K562 (cell line): Measurements from ENCODE around the gene VSNL1. TPM values are rescaled to one million over a fixed set of nuclear protein-coding genes. Genes with fewer than 3 reads are reported as not detected.

Experiments used
- ARNT ChIP-seq, 2 experiments: fragments of 450-650 bp; IDR thresholded peaks; 2 replicates each; pipeline ENCODE4 v1.6.1; 2016; ENCODE audit warnings: mild to moderate bottlenecking in 1 of 2
- CBX8 ChIP-seq: fragments of 200-600 bp; sonication (generic); IDR thresholded peaks from 2 replicates; pipeline ENCODE4 v1.6.1; 2012; ENCODE audit warnings: borderline replicate concordance, mixed run types, low read depth, mild to moderate bottlenecking, moderate library complexity, mixed read lengths, low read length, control low read depth, inconsistent platforms; ENCODE audit not compliant: poor library complexity, severe bottlenecking; ENCODE audit errors: extremely low read depth
- HMGN3 ChIP-seq: IDR thresholded peaks from 2 replicates; pipeline ENCODE4 v1.6.1; 2011; ENCODE audit warnings: borderline replicate concordance, low read depth, mild to moderate bottlenecking, mixed read lengths, low read length; ENCODE audit not compliant: insufficient read length; ENCODE audit errors: extremely low read depth
- HNRNPLL ChIP-seq: fragments of 200-400 bp; formaldehyde crosslinking; IDR thresholded peaks from 2 replicates; pipeline ENCODE4 v1.6.1; 2017; ENCODE audit warnings: low read length, low read depth, mild to moderate bottlenecking; ENCODE audit not compliant: poor library complexity, severe bottlenecking
- LEF1 ChIP-seq: fragments of 450-650 bp; IDR thresholded peaks from 2 replicates; pipeline ENCODE4 v1.6.1; 2016; ENCODE audit warnings: mild to moderate bottlenecking
- MAFG ChIP-seq: fragments of 450-650 bp; conservative IDR thresholded peaks from 2 replicates; pipeline ENCODE4 v1.6.1; 2016; ENCODE audit warnings: missing genetic modification characterization, missing compliant biosample characterization
- NEUROD1 ChIP-seq: fragments of 150-350 bp; IDR thresholded peaks from 2 replicates; pipeline ENCODE4 v1.6.1; 2014; ENCODE audit warnings: borderline replicate concordance, low read length, low read depth; ENCODE audit not compliant: partially characterized antibody
- PHB2 ChIP-seq: fragments of 450-650 bp; IDR thresholded peaks from 2 replicates; pipeline ENCODE4 v1.6.1; 2017; ENCODE audit warnings: low read depth
- TFAM ChIP-seq: fragments of 250-450 bp; sonication (Bioruptor Pico); conservative IDR thresholded peaks from 2 replicates; pipeline ENCODE4 v1.5.0; 2021; ENCODE audit warnings: mild to moderate bottlenecking, moderate library complexity
- XRCC3 ChIP-seq: fragments of 450-650 bp; IDR thresholded peaks from 2 replicates; pipeline ENCODE4 v1.6.1; 2017; ENCODE audit warnings: mild to moderate bottlenecking, moderate library complexity
- ZNF764 ChIP-seq: fragments of 250-450 bp; sonication (Bioruptor Pico); IDR thresholded peaks from 2 replicates; pipeline ENCODE4 v1.4.0; 2020; ENCODE audit warnings: low read depth, mild to moderate bottlenecking, moderate library complexity
- polyA plus RNA-seq, 8 experiments: library from polyadenylated mRNA; depleted of rRNA in 4 of 8; stranded (reverse) in 5 of 8; unstranded in 3 of 8; fragments of >200 nt; fragmentation: Nextera tagmentation in 2 of 8; fragmentation: Illumina TruSeq in 1 of 8; extraction: Ambion mirVana in 2 of 8; extraction: Trizol in 1 of 8; gene quantifications; 2 replicates each; pipeline versions ENCODE4 v1.2.1 to v1.2.3, GENCODE V29; 2011 to 2014; ENCODE audit warnings: inconsistent platforms in 1 of 8, missing spikeins in 1 of 8
- total RNA-seq, 7 experiments: library from RNA; depleted of rRNA in 6 of 7; stranded (reverse); fragments of >200 nt in 6 of 7; fragmentation: Illumina TruSeq in 2 of 7; extraction: Trizol in 2 of 7; gene quantifications; 2 replicates each; pipeline versions ENCODE4 v1.2.1 to v1.2.3, GENCODE V29; 2011 to 2021; ENCODE audit warnings: low replicate concordance in 1 of 7
- TF ChIP-seq, protein P1 (sequence below): sonication (generic); formaldehyde crosslinking; IDR thresholded peaks from 2 replicates; pipeline ENCODE4 v1.8.0; 2023; ENCODE audit warnings: mild to moderate bottlenecking, missing genetic modification reagents
- TF ChIP-seq, protein P2 (sequence below): fragments of 250-450 bp; sonication (Bioruptor Pico); IDR thresholded peaks from 2 replicates; pipeline ENCODE4 v1.5.0; 2021
- TF ChIP-seq, protein P3 (sequence below): fragments of 450-650 bp; IDR thresholded peaks from 2 replicates; pipeline ENCODE4 v1.6.1; 2017; ENCODE audit warnings: mild to moderate bottlenecking, moderate library complexity
- TF ChIP-seq, protein P4 (sequence below), 3 experiments: fragments of 200-800 bp in 1 of 3; sonication (Bioruptor generic) in 1 of 3; sonication (generic) in 1 of 3; formaldehyde crosslinking in 1 of 3; IDR thresholded peaks; 2 replicates each; pipeline versions ENCODE4 v1.6.1 to v1.8.0; 2016 to 2022; ENCODE audit warnings: mild to moderate bottlenecking in 2 of 3, missing compliant biosample characterization in 2 of 3, missing genetic modification characterization in 2 of 3, missing genetic modification reagents in 1 of 3
- TF ChIP-seq, protein P5 (sequence below): fragments of 200-800 bp; sonication (Bioruptor generic); IDR thresholded peaks from 2 replicates; pipeline ENCODE4 v1.6.1; 2017; ENCODE audit warnings: missing genetic modification characterization, missing compliant biosample characterization
- TF ChIP-seq, protein P6 (sequence below): sonication (generic); formaldehyde crosslinking; IDR thresholded peaks from 2 replicates; pipeline ENCODE4 v1.8.0; 2022; ENCODE audit warnings: mild to moderate bottlenecking, missing genetic modification reagents

The VSNL1 gene
- total and polyA plus RNA-seq, 9 of the 15 experiments (the other 6 are each of a cell fraction or from before 2014, with no cell fraction given), result 0.20 TPM; not detected in 8

DNA sequence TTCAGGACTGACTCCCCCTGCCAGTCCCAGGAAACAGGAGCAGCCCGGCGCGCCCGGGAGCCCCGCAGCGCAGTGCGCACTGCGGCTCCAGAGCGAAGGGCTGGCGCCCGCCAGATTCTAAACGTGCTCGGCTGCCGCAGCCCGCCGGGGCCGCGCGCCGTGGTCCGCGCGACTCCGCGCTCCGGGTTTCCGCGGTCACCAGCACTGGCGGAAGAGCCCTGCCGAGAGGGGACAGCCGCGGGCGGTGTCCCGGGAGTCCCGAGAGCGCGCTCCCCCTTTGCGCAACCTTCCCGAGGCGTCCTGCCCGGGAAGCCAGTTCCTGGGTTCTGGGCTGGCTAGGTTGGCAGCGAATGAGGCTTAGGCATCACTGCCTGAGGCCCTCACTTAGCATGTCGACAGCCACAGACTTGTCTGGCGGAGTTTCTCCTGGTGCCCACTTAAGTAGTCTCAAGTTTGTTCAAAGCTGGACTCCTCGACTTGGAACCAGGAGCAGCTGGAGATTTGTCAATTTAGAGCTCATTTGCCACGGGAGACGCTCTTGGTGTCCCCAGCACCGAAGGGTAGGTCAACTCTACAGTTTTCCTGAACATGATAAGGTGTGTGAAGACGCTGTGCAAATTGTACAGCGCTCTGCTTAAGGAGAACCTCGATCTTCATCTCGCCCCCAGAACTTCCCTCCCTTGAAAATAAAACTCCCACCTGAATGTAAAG lies 1.5 kb upstream of the VSNL1 start (continued):
- TF ChIP-seq, protein P1, sequence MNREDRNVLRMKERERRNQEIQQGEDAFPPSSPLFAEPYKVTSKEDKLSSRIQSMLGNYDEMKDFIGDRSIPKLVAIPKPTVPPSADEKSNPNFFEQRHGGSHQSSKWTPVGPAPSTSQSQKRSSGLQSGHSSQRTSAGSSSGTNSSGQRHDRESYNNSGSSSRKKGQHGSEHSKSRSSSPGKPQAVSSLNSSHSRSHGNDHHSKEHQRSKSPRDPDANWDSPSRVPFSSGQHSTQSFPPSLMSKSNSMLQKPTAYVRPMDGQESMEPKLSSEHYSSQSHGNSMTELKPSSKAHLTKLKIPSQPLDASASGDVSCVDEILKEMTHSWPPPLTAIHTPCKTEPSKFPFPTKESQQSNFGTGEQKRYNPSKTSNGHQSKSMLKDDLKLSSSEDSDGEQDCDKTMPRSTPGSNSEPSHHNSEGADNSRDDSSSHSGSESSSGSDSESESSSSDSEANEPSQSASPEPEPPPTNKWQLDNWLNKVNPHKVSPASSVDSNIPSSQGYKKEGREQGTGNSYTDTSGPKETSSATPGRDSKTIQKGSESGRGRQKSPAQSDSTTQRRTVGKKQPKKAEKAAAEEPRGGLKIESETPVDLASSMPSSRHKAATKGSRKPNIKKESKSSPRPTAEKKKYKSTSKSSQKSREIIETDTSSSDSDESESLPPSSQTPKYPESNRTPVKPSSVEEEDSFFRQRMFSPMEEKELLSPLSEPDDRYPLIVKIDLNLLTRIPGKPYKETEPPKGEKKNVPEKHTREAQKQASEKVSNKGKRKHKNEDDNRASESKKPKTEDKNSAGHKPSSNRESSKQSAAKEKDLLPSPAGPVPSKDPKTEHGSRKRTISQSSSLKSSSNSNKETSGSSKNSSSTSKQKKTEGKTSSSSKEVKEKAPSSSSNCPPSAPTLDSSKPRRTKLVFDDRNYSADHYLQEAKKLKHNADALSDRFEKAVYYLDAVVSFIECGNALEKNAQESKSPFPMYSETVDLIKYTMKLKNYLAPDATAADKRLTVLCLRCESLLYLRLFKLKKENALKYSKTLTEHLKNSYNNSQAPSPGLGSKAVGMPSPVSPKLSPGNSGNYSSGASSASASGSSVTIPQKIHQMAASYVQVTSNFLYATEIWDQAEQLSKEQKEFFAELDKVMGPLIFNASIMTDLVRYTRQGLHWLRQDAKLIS (CRISPR knock-in tag), result no peak
- no peak for TF ChIP-seq HNRNPLL
- peak; percentile 40 for TF ChIP-seq NEUROD1
- no peak for TF ChIP-seq MAFG (tag)
- TF ChIP-seq HMGN3, result no peak
- TF ChIP-seq XRCC3, result no peak
- TF ChIP-seq, protein P2, sequence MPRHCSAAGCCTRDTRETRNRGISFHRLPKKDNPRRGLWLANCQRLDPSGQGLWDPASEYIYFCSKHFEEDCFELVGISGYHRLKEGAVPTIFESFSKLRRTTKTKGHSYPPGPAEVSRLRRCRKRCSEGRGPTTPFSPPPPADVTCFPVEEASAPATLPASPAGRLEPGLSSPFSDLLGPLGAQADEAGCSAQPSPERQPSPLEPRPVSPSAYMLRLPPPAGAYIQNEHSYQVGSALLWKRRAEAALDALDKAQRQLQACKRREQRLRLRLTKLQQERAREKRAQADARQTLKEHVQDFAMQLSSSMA (CRISPR knock-in tag), result no peak
- TF ChIP-seq ARNT (IDR thresholded peaks at IDR 0.05), result no peak
- TF ChIP-seq CBX8, result no peak
- TF ChIP-seq, protein P3, sequence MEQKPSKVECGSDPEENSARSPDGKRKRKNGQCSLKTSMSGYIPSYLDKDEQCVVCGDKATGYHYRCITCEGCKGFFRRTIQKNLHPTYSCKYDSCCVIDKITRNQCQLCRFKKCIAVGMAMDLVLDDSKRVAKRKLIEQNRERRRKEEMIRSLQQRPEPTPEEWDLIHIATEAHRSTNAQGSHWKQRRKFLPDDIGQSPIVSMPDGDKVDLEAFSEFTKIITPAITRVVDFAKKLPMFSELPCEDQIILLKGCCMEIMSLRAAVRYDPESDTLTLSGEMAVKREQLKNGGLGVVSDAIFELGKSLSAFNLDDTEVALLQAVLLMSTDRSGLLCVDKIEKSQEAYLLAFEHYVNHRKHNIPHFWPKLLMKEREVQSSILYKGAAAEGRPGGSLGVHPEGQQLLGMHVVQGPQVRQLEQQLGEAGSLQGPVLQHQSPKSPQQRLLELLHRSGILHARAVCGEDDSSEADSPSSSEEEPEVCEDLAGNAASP, result no peak
- TF ChIP-seq TFAM (CRISPR knock-in tag), result no peak
- no peak for TF ChIP-seq LEF1
- TF ChIP-seq, protein P4, sequence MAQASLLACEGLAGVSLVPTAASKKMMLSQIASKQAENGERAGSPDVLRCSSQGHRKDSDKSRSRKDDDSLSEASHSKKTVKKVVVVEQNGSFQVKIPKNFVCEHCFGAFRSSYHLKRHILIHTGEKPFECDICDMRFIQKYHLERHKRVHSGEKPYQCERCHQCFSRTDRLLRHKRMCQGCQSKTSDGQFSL (CRISPR knock-in tag; IDR thresholded peaks at IDR 0.05), result no peak
- TF ChIP-seq, protein P4 (tag; IDR thresholded peaks at IDR 0.05), result no peak
- TF ChIP-seq, protein P5, sequence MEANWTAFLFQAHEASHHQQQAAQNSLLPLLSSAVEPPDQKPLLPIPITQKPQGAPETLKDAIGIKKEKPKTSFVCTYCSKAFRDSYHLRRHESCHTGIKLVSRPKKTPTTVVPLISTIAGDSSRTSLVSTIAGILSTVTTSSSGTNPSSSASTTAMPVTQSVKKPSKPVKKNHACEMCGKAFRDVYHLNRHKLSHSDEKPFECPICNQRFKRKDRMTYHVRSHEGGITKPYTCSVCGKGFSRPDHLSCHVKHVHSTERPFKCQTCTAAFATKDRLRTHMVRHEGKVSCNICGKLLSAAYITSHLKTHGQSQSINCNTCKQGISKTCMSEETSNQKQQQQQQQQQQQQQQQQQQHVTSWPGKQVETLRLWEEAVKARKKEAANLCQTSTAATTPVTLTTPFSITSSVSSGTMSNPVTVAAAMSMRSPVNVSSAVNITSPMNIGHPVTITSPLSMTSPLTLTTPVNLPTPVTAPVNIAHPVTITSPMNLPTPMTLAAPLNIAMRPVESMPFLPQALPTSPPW (CRISPR knock-in tag), result no peak
- TF ChIP-seq PHB2, result no peak
- no peak for TF ChIP-seq ZNF764 (CRISPR knock-in tag)
- TF ChIP-seq, protein P6, sequence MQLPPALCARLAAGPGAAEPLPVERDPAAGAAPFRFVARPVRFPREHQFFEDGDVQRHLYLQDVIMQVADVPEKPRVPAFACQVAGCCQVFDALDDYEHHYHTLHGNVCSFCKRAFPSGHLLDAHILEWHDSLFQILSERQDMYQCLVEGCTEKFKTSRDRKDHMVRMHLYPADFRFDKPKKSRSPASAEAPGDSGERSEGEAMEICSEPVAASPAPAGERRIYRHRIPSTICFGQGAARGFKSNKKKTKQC, result 0 out of 2 replicates have a peak, but pooled peaks have one; percentile 35
